Measurements from ENCODE around the gene MN1.

MN1 gene

GRCh38 chr22:27749597-27750225 is 51.8 kb downstream of the MN1 start:
- Histone ChIP-seq H3K27ac (no peak overlapping the region), H3K4me1 (no peaks in the 10 kb centered on the region), H3K4me2 (ENCODE audit: low read length) (no peak overlapping the region)

GRCh38 chr22:27748751-27749191 is 52.8 kb downstream of the MN1 start:
- no peaks in the 10 kb centered on the region for H3K9me3 ChIP-seq (ENCODE audit: control insufficient read depth, low read length)
- H3K27me3 ChIP-seq (ENCODE audit: control insufficient read depth, insufficient read depth, low read length) = no peaks in the 10 kb centered on the region
- H3K27ac ChIP-seq = no peak overlapping the region
- H2AFZ ChIP-seq = peak overlapping the region; percentile 56
- H3K9ac ChIP-seq = no peak overlapping the region
- no peak overlapping the region for H3K4me3 ChIP-seq (ENCODE audit: low read depth, low read length)
- H3K4me2 ChIP-seq (ENCODE audit: low read length) = peak overlapping the region; percentile 6
- TF ChIP-seq CTCF (IDR thresholded peaks at IDR 0.05) = no peak
- no peaks in the 10 kb centered on the region for H3K79me2 ChIP-seq
- no peaks in the 10 kb centered on the region for H3K36me3 ChIP-seq (ENCODE audit: control insufficient read depth, insufficient read depth, low read length)
- no peaks in the 10 kb centered on the region for H3K4me1 ChIP-seq

More at GRCh38 chr22:27749597-27750225, 51.8 kb downstream of the MN1 start:
- Histone ChIP-seq H3K4me3 (ENCODE audit: low read depth, low read length) (no peak overlapping the region), H3K9me3 (ENCODE audit: control insufficient read depth, low read length) (no peaks in the 10 kb centered on the region), H3K36me3 (ENCODE audit: control insufficient read depth, insufficient read depth, low read length) (no peaks in the 10 kb centered on the region), H3K9ac (no peak overlapping the region), H3K79me2 (no peaks in the 10 kb centered on the region), H3K27me3 (ENCODE audit: control insufficient read depth, insufficient read depth, low read length) (no peaks in the 10 kb centered on the region), H2AFZ (no peak overlapping the region)
- no peak for TF ChIP-seq CTCF (IDR thresholded peaks at IDR 0.05)

- Histone ChIP-seq H3K27me3 (ENCODE audit: control insufficient read depth, insufficient read depth, low read length) (no peaks in the 10 kb centered on the region), H3K4me2 (ENCODE audit: low read length) (peak overlapping the region; percentile 6), H3K9ac (no peak overlapping the region), H3K79me2 (no peaks in the 10 kb centered on the region), H3K9me3 (ENCODE audit: control insufficient read depth, low read length) (no peaks in the 10 kb centered on the region), H3K27ac (no peak overlapping the region), H3K4me1 (no peaks in the 10 kb centered on the region), H2AFZ (no peak overlapping the region), H3K36me3 (ENCODE audit: control insufficient read depth, insufficient read depth, low read length) (no peaks in the 10 kb centered on the region), H3K4me3 (ENCODE audit: low read depth, low read length) (no peak overlapping the region)
- no peak for TF ChIP-seq CTCF (IDR thresholded peaks at IDR 0.05)
These were observed 53.2 kb downstream of the MN1 start for GRCh38 chr22:27748349-27748748.

- Histone ChIP-seq H3K4me3 (ENCODE audit: low read depth, low read length) (no peak overlapping the region), H3K4me2 (ENCODE audit: low read length) (no peak overlapping the region), H3K79me2 (no peaks in the 10 kb centered on the region), H2AFZ (no peak overlapping the region), H3K9me3 (ENCODE audit: control insufficient read depth, low read length) (no peaks in the 10 kb centered on the region), H3K4me1 (no peaks in the 10 kb centered on the region), H3K27me3 (ENCODE audit: control insufficient read depth, insufficient read depth, low read length) (no peaks in the 10 kb centered on the region), H3K36me3 (ENCODE audit: control insufficient read depth, insufficient read depth, low read length) (no peaks in the 10 kb centered on the region), H3K27ac (no peak overlapping the region), H3K9ac (no peak overlapping the region)
- TF ChIP-seq CTCF (IDR thresholded peaks at IDR 0.05) = no peak
These were observed 53.9 kb downstream of the MN1 start for GRCh38 chr22:27747396-27748221.
